Epithelial cell of esophagus (primary cell): ENCODE data around the gene PRIMA1.

Experiments
- DNase-seq: peaks from one replicate; pipeline ENCODE4 v3.0.0; 2010; ENCODE audit warnings: low read depth
- H3K4me3 ChIP-seq: 2 replicates; pipeline ENCODE4 v1.5.1; 2011; ENCODE audit warnings: mild to moderate bottlenecking, low read length, control low read depth
- TF ChIP-seq, protein P1 (sequence below): IDR thresholded peaks from 2 replicates; pipeline ENCODE4 v1.5.1; 2011; ENCODE audit warnings: low read depth, mild to moderate bottlenecking, low read length, control low read depth, inconsistent platforms; ENCODE audit not compliant: insufficient read depth; ENCODE audit errors: missing control alignments

PRIMA1 gene

GRCh38 chr14:93747560-93747959, 40.7 kb downstream of the PRIMA1 start:
- DNase-seq, result no peak
- TF ChIP-seq, protein P1, sequence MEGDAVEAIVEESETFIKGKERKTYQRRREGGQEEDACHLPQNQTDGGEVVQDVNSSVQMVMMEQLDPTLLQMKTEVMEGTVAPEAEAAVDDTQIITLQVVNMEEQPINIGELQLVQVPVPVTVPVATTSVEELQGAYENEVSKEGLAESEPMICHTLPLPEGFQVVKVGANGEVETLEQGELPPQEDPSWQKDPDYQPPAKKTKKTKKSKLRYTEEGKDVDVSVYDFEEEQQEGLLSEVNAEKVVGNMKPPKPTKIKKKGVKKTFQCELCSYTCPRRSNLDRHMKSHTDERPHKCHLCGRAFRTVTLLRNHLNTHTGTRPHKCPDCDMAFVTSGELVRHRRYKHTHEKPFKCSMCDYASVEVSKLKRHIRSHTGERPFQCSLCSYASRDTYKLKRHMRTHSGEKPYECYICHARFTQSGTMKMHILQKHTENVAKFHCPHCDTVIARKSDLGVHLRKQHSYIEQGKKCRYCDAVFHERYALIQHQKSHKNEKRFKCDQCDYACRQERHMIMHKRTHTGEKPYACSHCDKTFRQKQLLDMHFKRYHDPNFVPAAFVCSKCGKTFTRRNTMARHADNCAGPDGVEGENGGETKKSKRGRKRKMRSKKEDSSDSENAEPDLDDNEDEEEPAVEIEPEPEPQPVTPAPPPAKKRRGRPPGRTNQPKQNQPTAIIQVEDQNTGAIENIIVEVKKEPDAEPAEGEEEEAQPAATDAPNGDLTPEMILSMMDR, result no peak
- H3K4me3 ChIP-seq, result no peak overlapping the region

DNA sequence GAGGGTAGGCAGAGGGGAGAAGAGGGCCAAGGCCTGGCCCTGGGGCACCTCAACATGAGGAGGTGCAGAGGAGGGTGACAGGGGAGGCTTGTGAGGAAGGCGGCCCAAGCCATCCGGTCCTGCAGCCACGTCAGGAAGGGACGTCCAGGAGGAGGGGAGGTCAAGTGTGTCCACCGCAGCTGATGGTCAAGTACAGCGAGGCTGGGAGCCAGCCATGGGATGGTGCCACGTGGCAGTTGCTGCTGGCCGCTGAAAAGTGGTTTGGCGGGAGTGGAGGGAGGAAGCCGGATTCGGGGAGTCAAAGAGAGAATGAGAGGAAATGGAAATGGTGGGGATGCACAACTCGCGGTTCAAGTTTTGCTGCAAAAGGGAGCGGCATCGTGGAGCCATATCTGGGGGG, 41.2 kb downstream of the PRIMA1 start:
- no peak for DNase-seq
- no peak overlapping the region for H3K4me3 ChIP-seq
- TF ChIP-seq, protein P1, result no peak

- no peak overlapping the region for H3K4me3 ChIP-seq
- TF ChIP-seq, protein P1, result no peak
- DNase-seq, result no peak
Observed at GRCh38 chr14:93745603-93746273, 42.5 kb downstream of the PRIMA1 start.

GRCh38 chr14:93744876-93745275, 43.4 kb downstream of the PRIMA1 start:
- no peak overlapping the region for H3K4me3 ChIP-seq
- DNase-seq, result no peak
- TF ChIP-seq, protein P1, result no peak

GRCh38 chr14:93744176-93744575, 44.1 kb downstream of the PRIMA1 start:
- DNase-seq, result no peak
- TF ChIP-seq, protein P1, result no peak
- H3K4me3 ChIP-seq, result no peak overlapping the region

GRCh38 chr14:93743270-93744060, 44.8 kb downstream of the PRIMA1 start:
- TF ChIP-seq, protein P1, result no peak
- no peak for DNase-seq
- no peak overlapping the region for H3K4me3 ChIP-seq
